CD14-positive monocyte (primary cell): ENCODE measurements around the gene IER5. TPM values are rescaled to one million over a fixed set of nuclear protein-coding genes. Genes with fewer than 3 reads are reported as not detected.

Experiments used
- DNase-seq, 3 donors: peaks; one replicate each; pipeline ENCODE4 v3.0.0-alpha.2; 2011 to 2022
- H2AFZ ChIP-seq: 2 replicates; pipeline ENCODE4 v1.6.0; 2012; ENCODE audit warnings: mild to moderate bottlenecking, low read depth, low read length, inconsistent platforms; ENCODE audit not compliant: insufficient read depth, poor library complexity, severe bottlenecking
- H3K27ac ChIP-seq, 2 donors: 1 replicate in 1 of 2; 2 replicates in 1 of 2; pipeline ENCODE4 v1.5.1; 2012 to 2013; ENCODE audit warnings: low read length in 2 of 2, control low read depth in 1 of 2, inconsistent platforms in 1 of 2, low read depth in 1 of 2, mild to moderate bottlenecking in 1 of 2
- H3K27me3 ChIP-seq, 2 donors: one replicate each; pipeline versions ENCODE4 v1.6.0 to v1.6.1; 2011 to 2013; ENCODE audit warnings: low read length in 2 of 2; ENCODE audit not compliant: control insufficient read depth in 2 of 2, insufficient read depth in 2 of 2
- H3K36me3 ChIP-seq, 2 donors: replicated peaks in 1 of 2; 1 replicate in 1 of 2; 2 replicates in 1 of 2; pipeline versions ENCODE4 v1.5.1 to v1.6.1; 2012 to 2013; ENCODE audit warnings: low read length in 2 of 2, control low read depth in 1 of 2, inconsistent platforms in 1 of 2, mild to moderate bottlenecking in 1 of 2; ENCODE audit not compliant: insufficient read depth in 2 of 2, control insufficient read depth in 1 of 2
- H3K4me1 ChIP-seq, 2 donors: 1 replicate in 1 of 2; 2 replicates in 1 of 2; pipeline versions ENCODE4 v1.5.1 to v1.6.1; 2012 to 2013; ENCODE audit warnings: low read length in 2 of 2, control low read depth in 1 of 2, inconsistent platforms in 1 of 2, mild to moderate bottlenecking in 1 of 2, moderate library complexity in 1 of 2; ENCODE audit not compliant: insufficient read depth in 2 of 2, control insufficient read depth in 1 of 2
- H3K4me2 ChIP-seq: replicated peaks from 2 replicates; pipeline ENCODE3; 2012; ENCODE audit warnings: low read length, moderate library complexity, mild to moderate bottlenecking; ENCODE audit not compliant: poor library complexity, severe bottlenecking; ENCODE audit errors: extremely low read depth
- H3K4me3 ChIP-seq, 3 experiments: fragments of 200-600 bp in 1 of 3; sonication (generic) in 1 of 3; replicated peaks in 1 of 3; 1 replicate in 2 of 3; 2 replicates in 1 of 3; pipeline ENCODE4 v1.5.1; 2011 to 2013; ENCODE audit warnings: low read length in 3 of 3, mild to moderate bottlenecking in 3 of 3, control low read depth in 2 of 3, low read depth in 2 of 3, inconsistent platforms in 1 of 3, moderate library complexity in 1 of 3
- H3K79me2 ChIP-seq: 2 replicates; pipeline ENCODE4 v1.6.0; 2012; ENCODE audit warnings: mild to moderate bottlenecking, control low read depth, inconsistent platforms, low read length, moderate library complexity; ENCODE audit not compliant: insufficient read depth
- H3K9ac ChIP-seq: 2 replicates; pipeline ENCODE4 v1.6.0; 2017; ENCODE audit warnings: low read length, mild to moderate bottlenecking; ENCODE audit not compliant: insufficient read depth, poor library complexity, severe bottlenecking
- H3K9me3 ChIP-seq, 2 donors: replicated peaks in 1 of 2; 1 replicate in 1 of 2; 2 replicates in 1 of 2; pipeline versions ENCODE4 v1.5.1 to v1.6.1; 2012 to 2013; ENCODE audit warnings: low read length in 2 of 2, control low read depth in 1 of 2; ENCODE audit not compliant: control insufficient read depth in 1 of 2, insufficient read depth in 1 of 2
- H4K20me1 ChIP-seq: 2 replicates; pipeline ENCODE4 v1.6.0; 2012; ENCODE audit warnings: mild to moderate bottlenecking, low read length, control low read depth, moderate library complexity; ENCODE audit not compliant: insufficient read depth
- H3K27ac Mint-ChIP-seq, 7 donors: one replicate each; pipeline ENCODE4 v1.8.0; 2020; ENCODE audit warnings: mild to moderate bottlenecking in 7 of 7, mixed read lengths in 7 of 7, moderate library complexity in 6 of 7, inconsistent platforms in 2 of 7
- H3K27me3 Mint-ChIP-seq, 3 donors: one replicate each; pipeline ENCODE4 v1.8.0; 2021 to 2022; ENCODE audit warnings: low read depth in 3 of 3, mild to moderate bottlenecking in 3 of 3, mixed read lengths in 3 of 3, moderate library complexity in 3 of 3, inconsistent platforms in 1 of 3
- H3K36me3 Mint-ChIP-seq, 2 donors: one replicate each; pipeline ENCODE4 v1.8.0; 2020; ENCODE audit warnings: mixed read lengths in 2 of 2, inconsistent platforms in 1 of 2, mild to moderate bottlenecking in 1 of 2
- H3K4me1 Mint-ChIP-seq: one replicate; pipeline ENCODE4 v1.8.0; 2020; ENCODE audit warnings: mild to moderate bottlenecking, mixed read lengths
- H3K4me3 Mint-ChIP-seq, 2 donors: one replicate each; pipeline ENCODE4 v1.8.0; 2020; ENCODE audit warnings: mild to moderate bottlenecking in 2 of 2, mixed read lengths in 2 of 2, moderate library complexity in 1 of 2
- H3K9me3 Mint-ChIP-seq, 7 donors: one replicate each; pipeline ENCODE4 v1.8.0; 2020 to 2022; ENCODE audit warnings: mixed read lengths in 7 of 7, mild to moderate bottlenecking in 6 of 7, moderate library complexity in 6 of 7, inconsistent platforms in 2 of 7
- CTCF ChIP-seq: fragments of 200-600 bp; IDR thresholded peaks from one replicate; pipeline ENCODE4 v1.8.0; 2022; ENCODE audit warnings: antibody characterized with exemption, mild to moderate bottlenecking
- WGBS: methylation state at CpG from one replicate; pipeline ENCODE4 v1.1.5; 2013; ENCODE audit warnings: missing lambda C conversion rate; ENCODE audit not compliant: insufficient coverage; 5-methylcytosine and 5-hydroxymethylcytosine counted together
- intact Hi-C, 2 donors: fragments of 100-400 bp; cut with micrococcal nuclease; formaldehyde crosslinking; loops; one replicate each; pipeline versions ENCODE4 v1.15.0 to v1.15.1; 2023
- polyA plus RNA-seq, 3 donors: library from polyadenylated mRNA; depleted of rRNA in 1 of 3; unstranded in 2 of 3; stranded (reverse) in 1 of 3; fragments of 300-500 nt in 2 of 3; fragments of >200 nt in 1 of 3; fragmentation: Illumina TruSeq in 2 of 3; gene quantifications; 1 replicate in 2 of 3; 2 replicates in 1 of 3; pipeline ENCODE4 v1.2.3, GENCODE V29; 2012 to 2021

Gene IER5
- polyA plus RNA-seq, 3 donors: 13.7 to 110 (median 29.0) TPM

- intact Hi-C loops: loop anchor here in 1 of 2 donors (5.0 kb wide), 1 partner anchor 34 kb away; no protein-coding TSS in a partner anchor
- H3K4me1 Mint-ChIP-seq: peaks cover 53% of the 10 kb centered on the region
- Histone ChIP-seq H3K36me3 (no peaks in the 10 kb centered on the region), H3K27ac (no peak overlapping the region), H3K9me3 (no peaks in the 10 kb centered on the region), H3K79me2 (no peaks in the 10 kb centered on the region), H3K4me1 (peaks cover 43 to 53% of the 10 kb centered on the region in 2 donors), H3K4me2 (no peak overlapping the region), H3K27me3 (peaks cover 0 to 11% of the 10 kb centered on the region in 2 donors), H3K4me3 (no peak overlapping the region), H2AFZ (no peak overlapping the region), H3K9ac (no peak overlapping the region), H4K20me1 (no peaks in the 10 kb centered on the region)
- peaks cover 19 to 31% (median 19%) of the 10 kb centered on the region in 3 donors for H3K27me3 Mint-ChIP-seq
- peaks cover 0 to 2% (median 0%) of the 10 kb centered on the region in 7 donors for H3K9me3 Mint-ChIP-seq
- no peak for DNase-seq
- peak overlapping the region in 1 of 2 donors; percentile 13 for H3K4me3 Mint-ChIP-seq
- H3K36me3 Mint-ChIP-seq: peaks cover 0 to 3% of the 10 kb centered on the region in 2 donors
- 91% methylated on average over 4 of the region's 7 CpGs for WGBS
- TF ChIP-seq CTCF: no peak
- peak overlapping the region in 1 of 7 donors; percentile 18 for H3K27ac Mint-ChIP-seq
Measured at GRCh38 chr1:181108304-181108867, 19.9 kb downstream of the IER5 start.

GRCh38 chr1:181110013-181110412, 21.5 kb downstream of the IER5 start:
- H3K4me3 ChIP-seq: no peak overlapping the region
- no peak overlapping the region for H2AFZ ChIP-seq
- Mint-ChIP-seq H3K9me3 (peaks cover 0 to 2% (median 0%) of the 10 kb centered on the region in 7 donors), H3K27ac (peak overlapping the region in 2 of 7 donors; percentile 23 to 72), H3K4me1 (peaks cover 45% of the 10 kb centered on the region), H3K4me3 (no peak overlapping the region), H3K27me3 (peaks cover 18 to 28% (median 19%) of the 10 kb centered on the region in 3 donors), H3K36me3 (peaks cover 0 to 3% of the 10 kb centered on the region in 2 donors)
- H3K36me3 ChIP-seq: no peaks in the 10 kb centered on the region
- H3K27ac ChIP-seq: no peak overlapping the region
- DNase-seq: no peak
- intact Hi-C loops: no loop called here
- H3K9me3 ChIP-seq: no peaks in the 10 kb centered on the region
- no peak for TF ChIP-seq CTCF
- H3K27me3 ChIP-seq: peaks cover 0 to 11% of the 10 kb centered on the region in 2 donors
- H4K20me1 ChIP-seq: no peaks in the 10 kb centered on the region
- 100% methylated on average over 1 of the region's 2 CpGs for WGBS
- H3K4me1 ChIP-seq: peaks cover 32 to 42% of the 10 kb centered on the region in 2 donors
- no peak overlapping the region for H3K9ac ChIP-seq
- H3K79me2 ChIP-seq: no peaks in the 10 kb centered on the region
- H3K4me2 ChIP-seq: no peak overlapping the region
